NCI-H524 (cell line): Measurements from ENCODE around the gene UGT8.

Experiments used
- DNase-seq, 2 experiments: peaks; one replicate each; lab custom pipeline; 2025; lab: John Stamatoyannopoulos, UW

The UGT8 gene

GRCh38 chr4:114691865-114692264 is 93.3 kb downstream of the UGT8 start:
- DNase-seq = no peak

GRCh38 chr4:114692958-114693357 is 94.4 kb downstream of the UGT8 start:
- no peak for DNase-seq

- peak in 1 of 2 experiments; percentile 23 for DNase-seq
Measured at GRCh38 chr4:114694770-114695169, 96.2 kb downstream of the UGT8 start.

- DNase-seq = no peak
Measured at GRCh38 chr4:114698231-114698630, 99.6 kb downstream of the UGT8 start.

- DNase-seq = no peak
Measured at GRCh38 chr4:114701491-114701890, 102.9 kb downstream of the UGT8 start.

GRCh38 chr4:114717432-114717831 is 118.8 kb downstream of the UGT8 start:
- DNase-seq = no peak

GRCh38 chr4:114725066-114725465 is 126.5 kb downstream of the UGT8 start:
- no peak for DNase-seq

- DNase-seq = peak in 1 of 2 experiments; percentile 34
Measured at GRCh38 chr4:114727461-114727860, 128.9 kb downstream of the UGT8 start.
